ENCODE data around the gene AMOTL1.

AMOTL1 gene

DNA sequence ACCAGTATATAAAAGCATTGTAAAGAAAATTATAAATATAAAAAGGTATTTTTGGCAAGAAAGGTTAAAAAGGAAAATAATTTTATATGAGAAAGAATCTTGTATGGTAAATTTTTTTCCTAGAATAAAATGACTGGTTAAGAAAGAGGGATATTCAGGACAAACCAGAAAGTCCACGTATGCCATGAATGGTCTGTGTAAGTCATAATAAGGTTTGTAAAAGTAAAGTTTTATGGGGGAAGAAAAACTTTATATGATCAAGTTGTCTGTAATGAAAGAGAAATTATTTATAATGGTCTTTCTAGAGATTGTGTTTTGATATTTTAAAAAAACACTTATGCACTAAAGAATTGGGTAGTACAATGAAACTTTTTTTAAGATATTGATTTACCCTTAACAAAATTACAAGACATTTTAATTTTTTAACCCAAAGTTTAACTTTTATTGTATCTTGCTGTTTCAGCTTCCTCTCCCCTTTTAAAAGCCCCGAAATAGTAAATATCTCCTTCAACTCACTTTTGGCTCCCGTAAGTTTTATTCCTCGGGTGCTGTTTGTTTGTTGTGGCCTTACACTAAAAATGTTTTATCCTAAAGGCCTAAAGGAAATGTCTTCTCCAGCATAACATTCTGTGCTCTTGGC, 47.7 kb downstream of the AMOTL1 start:
- no peak for DNase-seq (ENCODE audit: low read depth in 1 of 2, low spot score in 1 of 2)

- DNase-seq (ENCODE audit: low read depth in 1 of 2, low spot score in 1 of 2), result no peak
These were observed 52.3 kb downstream of the AMOTL1 start for GRCh38 chr11:94820480-94820879.

DNA sequence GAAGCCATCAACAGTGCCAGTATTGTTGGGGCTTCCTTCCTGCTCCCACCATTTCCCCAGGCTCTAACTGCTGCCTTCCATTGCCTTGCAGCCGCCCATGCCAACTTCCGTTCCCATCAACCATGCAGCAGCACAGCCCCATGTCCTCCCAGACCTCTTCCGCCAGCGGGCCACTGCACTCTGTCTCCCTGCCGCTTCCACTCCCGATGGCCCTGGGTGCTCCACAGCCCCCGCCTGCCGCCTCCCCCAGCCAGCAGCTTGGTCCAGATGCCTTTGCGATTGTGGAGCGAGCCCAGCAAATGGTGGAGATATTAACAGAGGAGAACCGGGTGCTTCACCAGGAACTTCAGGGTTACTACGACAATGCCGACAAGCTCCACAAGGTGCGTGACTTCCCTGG, 53.3 kb downstream of the AMOTL1 start:
- no peak for DNase-seq (ENCODE audit: low read depth in 1 of 2, low spot score in 1 of 2)

DNA sequence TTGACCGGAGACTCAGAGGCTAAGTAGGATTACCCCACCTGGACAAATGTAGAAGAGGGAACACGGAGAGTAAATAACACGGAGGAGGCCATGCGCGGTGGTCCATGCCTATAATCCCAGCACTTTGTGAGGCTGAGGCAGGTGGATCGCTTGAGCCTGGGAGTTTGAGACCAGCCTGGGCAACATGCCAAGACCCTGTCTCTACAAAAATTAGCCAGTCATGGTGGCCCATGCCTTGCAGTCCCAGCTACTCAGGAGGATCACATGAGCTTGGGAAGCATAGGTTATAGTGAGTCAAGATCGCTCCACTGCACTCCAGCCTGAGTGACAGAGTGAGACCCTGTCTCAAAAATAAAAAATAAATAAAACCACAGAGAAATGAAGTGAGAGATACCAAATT, 53.9 kb downstream of the AMOTL1 start:
- DNase-seq (ENCODE audit: low read depth in 1 of 2, low spot score in 1 of 2), result no peak

DNA sequence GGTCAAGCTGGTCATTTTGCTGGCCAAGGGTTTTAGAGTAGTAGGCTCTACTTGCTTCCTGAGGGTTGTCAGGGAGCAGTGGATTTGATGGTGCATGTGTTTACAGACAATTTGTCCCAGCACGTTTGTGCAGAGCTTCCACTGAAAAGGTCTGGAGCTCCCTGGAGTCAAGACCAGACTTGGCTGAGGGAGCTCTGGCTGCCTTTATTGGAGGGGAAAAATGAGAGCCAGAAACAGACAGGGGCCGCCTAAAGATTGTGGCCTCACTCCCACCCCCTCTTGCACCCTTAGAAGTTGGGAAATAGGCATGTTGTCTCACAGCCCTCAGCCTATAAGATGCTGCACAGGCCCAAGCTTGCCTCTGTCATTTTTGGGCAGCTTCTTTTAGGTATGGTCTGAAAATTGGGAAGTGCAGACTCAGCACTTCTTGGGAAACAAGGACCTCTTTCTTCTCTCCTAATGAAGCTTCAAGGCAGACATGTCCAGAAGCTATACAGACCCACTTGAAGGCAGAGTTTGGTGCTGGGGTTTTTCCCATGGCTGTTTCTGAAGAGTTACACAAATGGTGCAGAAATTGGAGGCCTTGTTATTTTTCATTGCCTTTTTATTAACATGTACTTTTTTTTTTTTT, 55.1 kb downstream of the AMOTL1 start:
- no peak for DNase-seq (ENCODE audit: low read depth in 1 of 2, low spot score in 1 of 2)

- no peak for DNase-seq (ENCODE audit: low read depth in 1 of 2, low spot score in 1 of 2)
These were observed 56.9 kb downstream of the AMOTL1 start for GRCh38 chr11:94825031-94825430.

GRCh38 chr11:94825481-94825880, 57.3 kb downstream of the AMOTL1 start:
- DNase-seq (ENCODE audit: low read depth in 1 of 2, low spot score in 1 of 2), result no peak

- DNase-seq (ENCODE audit: low read depth in 1 of 2, low spot score in 1 of 2), result no peak
These were observed 58.3 kb downstream of the AMOTL1 start for GRCh38 chr11:94826415-94826814.

DNA sequence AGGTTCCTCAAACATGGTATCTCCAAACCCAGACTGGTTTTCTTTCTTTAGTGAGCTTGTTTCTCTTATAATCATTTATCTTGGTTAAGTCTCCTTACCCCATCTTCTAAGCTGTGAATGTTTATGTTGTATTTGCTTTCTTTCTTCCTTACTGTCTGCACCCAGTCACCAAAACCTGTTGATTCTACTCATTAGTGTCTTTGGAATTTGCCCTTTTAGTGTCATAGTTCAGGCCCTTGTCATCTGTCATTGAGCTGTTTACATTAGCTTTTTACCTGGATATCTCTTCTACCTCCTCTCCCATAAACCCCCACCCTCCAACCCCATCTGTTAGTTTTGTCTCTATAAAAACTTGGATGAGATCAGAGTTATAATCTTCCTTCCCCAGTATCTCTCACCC, 59.9 kb downstream of the AMOTL1 start:
- no peak for DNase-seq (ENCODE audit: low read depth in 1 of 2, low spot score in 1 of 2)

GRCh38 chr11:94830722-94831510, 62.8 kb downstream of the AMOTL1 start:
- DNase-seq (ENCODE audit: low read depth in 1 of 2, low spot score in 1 of 2), result no peak

DNA sequence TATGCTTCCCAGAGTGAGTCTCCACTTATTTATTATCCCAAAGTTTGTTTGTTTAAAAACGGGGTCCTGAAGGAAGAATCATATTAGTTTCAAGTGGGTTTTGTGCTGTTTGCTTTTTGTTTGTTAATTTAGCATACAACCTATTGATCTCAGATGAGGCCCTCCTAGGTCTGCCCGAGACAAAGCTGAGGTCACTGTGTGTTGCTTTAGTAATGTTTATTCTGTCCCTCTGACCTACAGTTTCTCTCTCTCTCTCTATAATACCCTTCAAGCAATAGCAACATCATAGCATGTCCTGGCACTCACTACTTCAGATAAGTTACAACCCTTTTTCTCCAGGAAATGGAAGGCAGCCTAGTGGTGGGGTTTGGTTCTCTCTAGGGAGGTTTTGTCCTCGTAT, 63.4 kb downstream of the AMOTL1 start:
- DNase-seq (ENCODE audit: low read depth in 1 of 2, low spot score in 1 of 2), result no peak

DNA sequence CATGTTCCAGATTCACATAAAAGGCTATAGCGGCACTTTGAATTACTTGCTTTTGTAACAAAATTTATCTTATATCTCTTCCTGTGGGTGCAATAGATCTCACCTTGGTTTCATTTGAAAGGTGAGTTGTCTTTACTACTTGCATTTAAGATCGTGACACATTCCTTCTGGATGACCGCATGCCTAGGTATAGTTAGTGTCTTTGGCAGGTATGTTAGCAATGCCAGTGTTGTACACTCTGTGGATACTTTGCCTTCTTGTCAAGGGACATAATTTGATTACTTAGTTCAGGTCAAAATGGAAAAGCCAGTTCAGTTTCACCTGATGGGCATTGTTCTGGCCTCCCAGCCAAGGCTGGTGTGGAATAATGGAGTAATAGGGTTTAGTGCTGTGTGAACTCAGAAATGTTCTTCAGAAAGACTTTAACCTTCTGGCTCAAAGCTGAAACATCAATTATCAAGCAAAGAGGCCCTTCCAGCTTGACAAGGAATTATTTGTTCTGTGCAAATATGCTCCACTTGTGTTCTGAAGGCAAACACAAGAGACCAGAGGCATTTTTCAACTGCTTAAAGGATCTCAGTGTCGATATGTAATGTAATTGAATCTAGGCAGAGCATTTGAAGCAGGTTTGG, 64.6 kb downstream of the AMOTL1 start:
- DNase-seq (ENCODE audit: low read depth in 1 of 2, low spot score in 1 of 2), result no peak

DNA sequence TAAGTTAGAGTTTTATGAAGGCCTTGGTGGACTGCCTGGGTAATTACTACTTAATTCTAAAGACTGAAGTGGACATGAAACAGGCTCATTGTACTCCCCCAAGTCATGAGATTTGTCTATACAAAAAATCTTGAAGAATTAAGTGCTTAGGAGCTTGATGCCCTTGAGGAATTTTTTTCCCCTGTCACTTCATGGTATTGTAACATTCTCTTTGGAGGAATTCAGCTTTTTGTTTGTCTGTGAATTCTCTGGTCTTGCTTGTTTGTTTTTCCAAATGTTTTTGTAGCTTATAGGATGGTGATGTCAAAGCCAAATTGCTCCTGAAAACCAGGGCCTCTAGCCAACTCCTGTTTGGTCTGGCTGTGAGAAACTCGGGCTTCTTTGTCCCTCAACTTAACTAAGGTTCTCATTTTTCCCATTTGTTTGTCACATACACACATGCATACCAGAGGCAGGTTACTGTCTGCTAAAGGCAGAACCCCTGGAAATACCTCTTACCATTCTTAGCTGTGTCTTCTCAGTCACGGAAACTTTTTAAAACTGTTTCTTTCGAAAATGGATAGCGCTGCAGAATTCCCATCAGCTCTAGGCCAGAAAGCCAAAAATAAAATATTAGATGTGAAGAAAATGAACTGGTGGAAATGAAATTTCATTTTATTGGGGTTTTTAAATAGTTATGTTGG, 66.9 kb downstream of the AMOTL1 start:
- DNase-seq (ENCODE audit: low read depth in 1 of 2, low spot score in 1 of 2), result no peak

DNA sequence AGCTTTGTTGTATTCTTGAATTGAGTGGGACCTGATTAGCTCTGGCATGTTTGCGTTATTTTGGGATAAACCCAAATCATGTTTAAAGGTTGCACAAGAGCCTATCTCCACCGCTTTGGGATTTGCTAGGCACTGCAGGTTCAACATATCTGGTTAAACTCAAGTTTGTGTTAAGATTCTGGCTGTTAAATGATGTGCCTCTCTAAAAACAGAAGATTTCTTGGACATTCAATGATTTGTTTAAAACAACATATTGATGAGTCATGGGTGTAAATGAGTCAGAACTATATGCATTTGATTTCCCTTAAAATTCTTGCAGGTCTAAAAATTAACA, 67.4 kb downstream of the AMOTL1 start:
- DNase-seq (ENCODE audit: low read depth in 1 of 2, low spot score in 1 of 2), result no peak

DNA sequence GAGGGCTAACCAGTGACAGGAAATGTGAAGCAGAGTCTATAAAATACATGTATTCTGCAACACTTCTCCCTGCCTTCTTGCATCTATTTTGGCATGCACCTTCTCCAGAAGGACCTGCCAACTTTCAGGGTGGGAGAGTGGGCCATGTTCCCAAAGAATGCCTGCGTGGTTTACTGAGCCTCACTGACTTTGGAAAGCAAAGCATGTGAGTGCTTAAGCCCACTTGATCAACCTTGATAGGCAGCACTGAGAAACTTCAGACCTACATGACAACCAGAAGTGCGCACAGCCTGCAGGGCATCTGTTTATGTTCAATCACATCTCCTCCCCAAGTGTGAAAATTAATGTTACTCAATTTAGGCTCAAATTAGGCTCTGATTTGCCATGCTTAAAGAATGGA, 69.2 kb downstream of the AMOTL1 start:
- no peak for DNase-seq (ENCODE audit: low read depth in 1 of 2, low spot score in 1 of 2)

- no peak for DNase-seq (ENCODE audit: low read depth in 1 of 2, low spot score in 1 of 2)
These were observed 70.0 kb downstream of the AMOTL1 start for GRCh38 chr11:94838027-94838731.

DNA sequence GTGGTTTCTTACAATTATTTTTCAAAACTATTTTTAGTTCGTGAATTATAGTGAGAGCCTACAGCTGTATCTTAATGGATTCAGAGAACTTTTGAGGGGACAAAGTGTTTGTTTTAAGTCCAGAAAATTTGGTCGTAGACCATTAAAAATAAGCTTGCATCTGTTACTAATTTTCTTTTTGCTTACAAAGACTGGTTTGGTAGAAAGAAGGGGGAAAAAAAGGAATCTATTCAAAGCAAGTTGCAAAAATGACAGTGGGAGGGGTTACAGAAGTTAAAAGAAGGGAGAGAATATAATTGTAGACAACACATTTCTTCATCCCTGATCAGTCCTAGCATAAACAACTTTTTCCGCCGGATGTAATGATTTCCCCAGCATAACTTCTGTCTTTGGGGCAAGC, 72.1 kb downstream of the AMOTL1 start:
- DNase-seq (ENCODE audit: low read depth in 1 of 2, low spot score in 1 of 2), result no peak

- DNase-seq (ENCODE audit: low read depth in 1 of 2, low spot score in 1 of 2), result no peak
These were observed 75.9 kb downstream of the AMOTL1 start for GRCh38 chr11:94844031-94844430.

- no peak for DNase-seq (ENCODE audit: low read depth in 1 of 2, low spot score in 1 of 2)
These were observed 77.5 kb downstream of the AMOTL1 start for GRCh38 chr11:94845622-94846021.

DNA sequence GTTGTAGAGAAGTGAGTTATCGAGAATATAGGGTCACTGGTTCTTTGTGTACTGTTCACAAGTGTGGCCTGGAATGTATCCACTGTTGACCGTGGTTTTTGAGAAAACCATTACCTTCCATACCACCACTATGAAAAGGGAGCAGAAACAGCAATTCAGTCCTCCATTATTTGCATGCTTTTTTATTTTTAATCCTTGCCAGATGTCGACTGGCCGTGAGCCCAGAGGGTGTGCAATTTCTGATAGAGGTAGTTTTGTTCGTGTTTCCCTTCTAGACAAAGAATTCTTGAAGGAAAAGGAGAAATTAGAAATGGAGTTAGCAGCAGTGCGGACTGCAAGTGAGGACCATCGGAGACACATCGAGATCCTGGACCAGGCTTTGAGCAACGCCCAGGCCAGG, 81.7 kb downstream of the AMOTL1 start:
- DNase-seq (ENCODE audit: low read depth in 1 of 2, low spot score in 1 of 2), result no peak

All from activated CD4-positive, alpha-beta T cell treated with anti-CD3 and anti-CD28 coated beads, Interleukin-2, amount 50 U/mL, for 24 hours (primary cell).